ENCODE measurements around the gene VAC14.

Gene VAC14

GRCh38 chr16:70678121-70678897 lies 122.6 kb downstream of the VAC14 start:
- no peak overlapping the region for H3K27ac ChIP-seq (ENCODE audit: low read depth, low read length, poor library complexity, severe bottlenecking)
- no peak overlapping the region for H3K9ac ChIP-seq (ENCODE audit: low read length)
- no peak overlapping the region for H3K4me2 ChIP-seq (ENCODE audit: low read length)
- no peak overlapping the region for H2AFZ ChIP-seq (ENCODE audit: low read length)
- H3K4me1 ChIP-seq (ENCODE audit: insufficient read depth, low read length, severe bottlenecking) = peaks cover 5% of the 10 kb centered on the region
- TF ChIP-seq CTCF (IDR thresholded peaks at IDR 0.05; ENCODE audit: low read length) (no peak), EZH2 (IDR thresholded peaks at IDR 0.05; ENCODE audit: borderline replicate concordance, low read length) (no peak)
- no peaks in the 10 kb centered on the region for H3K27me3 ChIP-seq (ENCODE audit: insufficient read depth, low read length)
- H3F3A ChIP-seq (ENCODE audit: insufficient read depth, low read length) = no peaks in the 10 kb centered on the region
- H3K79me2 ChIP-seq (ENCODE audit: insufficient read depth, low read length) = no peaks in the 10 kb centered on the region
- no peaks in the 10 kb centered on the region for H3K9me3 ChIP-seq (ENCODE audit: low read length)
- no peaks in the 10 kb centered on the region for H3K9me2 ChIP-seq (ENCODE audit: low read depth, low read length)
- no peaks in the 10 kb centered on the region for H4K20me1 ChIP-seq (ENCODE audit: insufficient read depth, low read length)
- no peaks in the 10 kb centered on the region for H3K36me3 ChIP-seq (ENCODE audit: insufficient read depth, low read length)
- no peak overlapping the region for H3K4me3 ChIP-seq (ENCODE audit: low read depth, low read length, poor library complexity, severe bottlenecking)

DNA sequence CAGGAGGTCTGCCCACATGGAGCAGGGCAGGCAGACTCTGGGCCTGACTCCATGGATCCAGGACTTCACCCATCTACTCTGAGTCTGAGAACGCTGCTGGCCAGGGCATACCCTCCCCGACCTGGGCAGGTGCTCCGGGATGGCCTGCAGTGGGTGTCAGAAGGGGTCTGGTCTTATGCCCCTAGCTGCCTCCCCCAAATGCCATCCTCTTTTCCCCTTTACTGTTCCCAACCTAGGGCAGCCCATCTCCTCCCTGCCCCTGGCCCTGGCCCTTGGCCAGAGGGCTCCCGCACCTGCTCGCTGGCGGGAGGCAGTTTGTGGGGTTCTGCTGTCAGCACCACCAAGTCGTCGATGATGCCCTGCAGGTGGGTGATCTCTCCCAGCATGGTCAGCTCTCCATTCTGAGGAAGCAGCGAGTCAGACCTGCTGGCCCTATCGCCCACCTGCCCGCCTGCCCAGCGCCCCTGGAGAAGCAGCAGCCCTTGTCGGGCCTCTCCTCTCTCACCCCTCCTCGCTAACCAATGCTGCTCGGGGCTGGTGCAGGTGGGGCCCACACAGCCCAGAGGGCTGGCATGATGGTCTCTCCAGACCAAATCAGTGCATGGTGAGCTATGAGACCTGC lies 123.3 kb downstream of the VAC14 start:
- Histone ChIP-seq H2AFZ (ENCODE audit: low read length) (no peak overlapping the region), H3K9me3 (ENCODE audit: low read length) (no peaks in the 10 kb centered on the region), H3K4me1 (ENCODE audit: insufficient read depth, low read length, severe bottlenecking) (peaks cover 5% of the 10 kb centered on the region), H3K4me3 (ENCODE audit: low read depth, low read length, poor library complexity, severe bottlenecking) (no peak overlapping the region), H3K79me2 (ENCODE audit: insufficient read depth, low read length) (no peaks in the 10 kb centered on the region), H3K9ac (ENCODE audit: low read length) (no peak overlapping the region), H3F3A (ENCODE audit: insufficient read depth, low read length) (no peaks in the 10 kb centered on the region), H3K27ac (ENCODE audit: low read depth, low read length, poor library complexity, severe bottlenecking) (no peak overlapping the region), H3K36me3 (ENCODE audit: insufficient read depth, low read length) (no peaks in the 10 kb centered on the region), H3K27me3 (ENCODE audit: insufficient read depth, low read length) (no peaks in the 10 kb centered on the region), H3K4me2 (ENCODE audit: low read length) (no peak overlapping the region), H3K9me2 (ENCODE audit: low read depth, low read length) (no peaks in the 10 kb centered on the region), H4K20me1 (ENCODE audit: insufficient read depth, low read length) (no peaks in the 10 kb centered on the region)
- TF ChIP-seq EZH2 (IDR thresholded peaks at IDR 0.05; ENCODE audit: borderline replicate concordance, low read length) = no peak
- no peak for TF ChIP-seq CTCF (IDR thresholded peaks at IDR 0.05; ENCODE audit: low read length)

GRCh38 chr16:70676675-70677498 lies 124.1 kb downstream of the VAC14 start:
- H3K4me2 ChIP-seq (ENCODE audit: low read length) = no peak overlapping the region
- no peaks in the 10 kb centered on the region for H3K36me3 ChIP-seq (ENCODE audit: insufficient read depth, low read length)
- no peak overlapping the region for H3K9ac ChIP-seq (ENCODE audit: low read length)
- H3F3A ChIP-seq (ENCODE audit: insufficient read depth, low read length) = no peaks in the 10 kb centered on the region
- H2AFZ ChIP-seq (ENCODE audit: low read length) = no peak overlapping the region
- H3K4me3 ChIP-seq (ENCODE audit: low read depth, low read length, poor library complexity, severe bottlenecking) = no peak overlapping the region
- peaks cover 5% of the 10 kb centered on the region for H3K4me1 ChIP-seq (ENCODE audit: insufficient read depth, low read length, severe bottlenecking)
- no peaks in the 10 kb centered on the region for H3K27me3 ChIP-seq (ENCODE audit: insufficient read depth, low read length)
- H3K9me2 ChIP-seq (ENCODE audit: low read depth, low read length) = no peaks in the 10 kb centered on the region
- no peak overlapping the region for H3K27ac ChIP-seq (ENCODE audit: low read depth, low read length, poor library complexity, severe bottlenecking)
- no peak for TF ChIP-seq EZH2 (IDR thresholded peaks at IDR 0.05; ENCODE audit: borderline replicate concordance, low read length)
- no peak for TF ChIP-seq CTCF (IDR thresholded peaks at IDR 0.05; ENCODE audit: low read length)
- no peaks in the 10 kb centered on the region for H4K20me1 ChIP-seq (ENCODE audit: insufficient read depth, low read length)
- H3K9me3 ChIP-seq (ENCODE audit: low read length) = no peaks in the 10 kb centered on the region
- no peaks in the 10 kb centered on the region for H3K79me2 ChIP-seq (ENCODE audit: insufficient read depth, low read length)

All from OCI-LY1 (cell line).